Mesodermal cell (in vitro differentiated cells): Measurements from ENCODE around the gene SNX22.

Experiments
- H3K27ac ChIP-seq: 2 replicates; pipeline ENCODE4 v1.7.0; 2013; ENCODE audit warnings: mild to moderate bottlenecking, low read depth, low read length, moderate library complexity; ENCODE audit not compliant: severe bottlenecking
- H3K36me3 ChIP-seq: 2 replicates; pipeline ENCODE4 v1.7.1; 2013; ENCODE audit warnings: mild to moderate bottlenecking, low read length, moderate library complexity; ENCODE audit not compliant: control insufficient read depth, insufficient read depth
- H3K4me1 ChIP-seq: one replicate; pipeline ENCODE4 v1.7.1; 2013; ENCODE audit warnings: mild to moderate bottlenecking, low read length; ENCODE audit not compliant: insufficient read depth, control insufficient read depth, poor library complexity, severe bottlenecking
- H3K4me3 ChIP-seq: 2 replicates; pipeline ENCODE4 v1.7.0; 2013; ENCODE audit warnings: low read length, control low read depth, mild to moderate bottlenecking; ENCODE audit not compliant: insufficient read depth, poor library complexity, severe bottlenecking; ENCODE audit errors: extremely low read depth
- H3K9me3 ChIP-seq: 2 replicates; pipeline ENCODE4 v1.7.1; 2013; ENCODE audit warnings: mild to moderate bottlenecking, low read length, moderate library complexity; ENCODE audit not compliant: control insufficient read depth
- WGBS, 2 experiments: methylation state at CpG; one replicate each; pipeline ENCODE4 v1.1.5; 2013; ENCODE audit warnings: missing lambda C conversion rate in 2 of 2; ENCODE audit not compliant: insufficient coverage in 2 of 2; 5-methylcytosine and 5-hydroxymethylcytosine counted together

The SNX22 gene

DNA sequence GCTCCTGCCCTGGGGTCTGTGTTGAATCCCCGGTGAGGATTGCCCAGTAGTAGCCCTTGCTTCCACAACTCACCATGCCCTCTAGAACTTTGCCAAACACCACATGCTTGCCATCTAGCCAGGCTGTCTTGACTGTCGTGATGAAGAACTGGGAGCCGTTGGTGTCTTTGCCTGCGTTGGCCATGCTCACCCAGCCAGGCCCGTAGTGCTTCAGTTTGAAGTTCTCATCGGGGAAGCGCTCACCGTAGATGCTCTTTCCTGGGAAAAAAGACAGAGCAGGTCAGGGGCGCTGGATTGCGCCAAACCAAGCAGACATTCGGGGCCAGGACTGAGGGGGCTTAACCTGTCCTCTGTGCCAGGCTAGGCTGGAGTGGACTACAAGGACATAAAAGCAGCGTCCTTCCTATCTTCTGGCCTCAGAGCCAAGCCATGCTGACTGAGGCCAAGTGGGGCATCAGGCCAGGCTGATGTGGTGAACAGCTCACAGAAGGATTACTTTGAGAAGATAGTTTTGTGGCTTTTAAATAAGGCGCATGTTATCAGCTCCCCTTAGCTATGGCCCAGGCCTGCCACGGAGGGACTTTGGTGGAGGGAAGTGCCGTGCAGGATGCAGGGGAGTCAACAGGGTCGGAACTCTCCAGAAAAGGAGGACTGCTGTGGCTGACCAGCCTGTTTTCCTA, 5.3 kb downstream of the SNX22 start:
- Histone ChIP-seq H3K27ac (no peak overlapping the region), H3K36me3 (peaks cover 69% of the 10 kb centered on the region), H3K4me3 (no peak overlapping the region), H3K4me1 (peaks cover 21% of the 10 kb centered on the region), H3K9me3 (no peaks in the 10 kb centered on the region)
- WGBS, 2 experiments, result 95 to 97% methylated on average over 16 of the region's 16 CpGs

DNA sequence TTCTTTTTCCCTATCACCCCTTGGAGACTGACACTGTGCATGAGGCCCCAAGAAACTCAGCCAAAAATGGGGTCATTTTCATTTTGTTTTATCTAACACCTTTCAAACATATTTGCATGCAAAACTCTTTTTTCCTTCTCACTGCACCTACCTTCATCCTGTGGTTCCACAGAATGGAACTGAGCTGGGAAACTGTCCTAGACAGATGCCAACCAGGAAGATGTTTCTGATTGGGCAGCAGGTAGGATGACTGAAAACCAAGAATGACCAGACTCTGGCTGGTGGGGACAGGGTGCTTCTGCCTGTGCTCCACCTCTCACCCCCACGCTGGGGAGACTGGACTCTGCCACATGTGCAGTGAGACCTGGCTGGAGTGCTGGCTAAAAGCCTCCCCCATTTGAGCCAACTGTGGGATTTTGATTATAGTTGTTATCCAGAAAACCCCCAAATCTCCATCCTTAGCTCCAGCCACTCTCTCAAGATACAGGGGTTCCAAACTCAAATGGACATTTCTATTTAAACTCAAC, 6.1 kb downstream of the SNX22 start:
- 100% methylated on average over 1 of the region's 1 CpG; no CpG with 5 or more reads in 1 of the 2 experiments for WGBS, 2 experiments
- Histone ChIP-seq H3K4me1 (peaks cover 21% of the 10 kb centered on the region), H3K27ac (no peak overlapping the region)

DNA sequence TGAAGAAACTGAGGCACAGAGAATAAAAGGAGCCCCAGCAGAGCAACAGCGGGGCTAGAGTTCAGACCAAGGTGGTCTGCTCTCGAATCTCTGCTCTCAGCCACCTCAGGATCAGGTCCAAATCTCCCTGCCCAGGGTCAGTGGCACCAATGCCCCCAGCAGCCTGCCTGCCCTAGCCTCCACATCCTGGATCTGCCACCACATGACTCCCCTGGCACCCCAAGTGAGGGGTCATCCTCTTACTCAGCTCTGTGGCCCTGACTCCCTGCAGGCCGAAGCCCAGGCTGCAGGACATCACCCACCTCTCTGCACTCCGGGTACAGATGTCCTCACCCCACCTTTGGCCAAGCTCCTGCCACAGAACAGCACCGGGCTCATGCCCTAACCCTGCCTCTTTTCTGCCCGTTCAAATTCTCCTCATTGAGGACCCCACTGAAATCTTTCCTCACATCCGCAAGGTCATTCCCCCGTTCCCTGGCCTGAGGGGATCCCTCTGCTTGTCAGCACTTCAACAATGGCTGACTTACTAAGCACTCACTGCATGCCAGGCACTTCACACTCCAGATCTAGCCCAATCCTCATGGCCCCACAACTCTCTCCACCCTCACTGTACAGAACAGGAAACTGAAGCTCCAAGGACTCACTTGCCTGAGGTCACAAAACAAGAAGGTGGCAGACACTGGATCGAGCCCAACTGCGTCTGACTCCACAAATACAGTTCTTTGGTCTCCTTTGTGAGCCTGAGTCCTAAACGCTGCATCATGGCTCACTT, 7.0 kb downstream of the SNX22 start:
- H3K36me3 ChIP-seq, result peaks cover 72% of the 10 kb centered on the region

More for the DNA sequence above, 6.1 kb downstream of the SNX22 start:
- Histone ChIP-seq H3K36me3 (peaks cover 72% of the 10 kb centered on the region), H3K9me3 (no peaks in the 10 kb centered on the region), H3K4me3 (no peak overlapping the region)

DNA sequence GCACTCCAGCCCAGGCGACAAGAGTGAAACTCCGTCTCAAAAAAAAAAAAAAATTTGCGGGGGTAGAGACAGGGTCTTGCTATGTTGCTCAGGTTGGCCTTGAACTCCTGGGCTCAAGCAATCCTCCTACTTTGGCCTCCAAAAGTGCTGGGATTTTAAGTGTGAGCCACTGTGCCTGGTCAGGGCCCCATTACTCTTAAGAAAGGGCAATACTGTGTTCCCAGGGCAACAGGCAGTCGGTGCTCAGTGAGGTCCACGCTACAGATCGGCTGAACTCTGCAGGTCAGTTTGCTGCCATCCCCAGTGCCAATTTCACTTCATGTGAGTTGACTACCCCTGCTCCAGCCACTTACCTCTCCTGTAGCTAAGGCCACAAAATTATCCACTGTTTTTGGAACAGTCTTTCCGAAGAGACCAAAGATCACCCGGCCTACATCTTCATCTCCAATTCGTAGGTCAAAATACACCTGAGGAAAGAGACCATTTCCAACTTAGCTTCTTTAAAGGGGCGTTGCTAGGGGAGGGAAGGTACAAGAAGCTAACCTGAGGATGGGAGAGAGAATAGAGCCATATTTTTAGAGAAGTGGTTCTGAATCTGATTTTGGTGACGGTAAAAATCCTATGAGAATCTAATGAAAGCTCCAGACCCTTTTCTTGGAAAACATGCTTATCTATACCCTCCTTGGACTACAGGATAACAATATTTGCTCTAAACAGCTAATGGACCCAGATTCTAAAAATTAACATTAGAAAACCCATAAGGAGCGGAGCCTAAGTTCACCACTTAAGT, 10.4 kb downstream of the SNX22 start:
- H3K4me3 ChIP-seq, result peak overlapping the region; percentile 80
- H3K27ac ChIP-seq, result peak overlapping the region; percentile 91
- H3K36me3 ChIP-seq, result peaks cover 52% of the 10 kb centered on the region
- H3K9me3 ChIP-seq, result no peaks in the 10 kb centered on the region
- WGBS, 2 experiments, result 79 to 88% methylated on average over 6 to 7 of the region's 12 CpGs
- H3K4me1 ChIP-seq, result peaks cover 20% of the 10 kb centered on the region

More for the DNA sequence above, 7.0 kb downstream of the SNX22 start:
- 91 to 93% methylated on average over 11 of the region's 11 CpGs for WGBS, 2 experiments
- H3K4me1 ChIP-seq, result peaks cover 16% of the 10 kb centered on the region
- no peak overlapping the region for H3K27ac ChIP-seq
- H3K4me3 ChIP-seq, result no peak overlapping the region
- H3K9me3 ChIP-seq, result no peaks in the 10 kb centered on the region

DNA sequence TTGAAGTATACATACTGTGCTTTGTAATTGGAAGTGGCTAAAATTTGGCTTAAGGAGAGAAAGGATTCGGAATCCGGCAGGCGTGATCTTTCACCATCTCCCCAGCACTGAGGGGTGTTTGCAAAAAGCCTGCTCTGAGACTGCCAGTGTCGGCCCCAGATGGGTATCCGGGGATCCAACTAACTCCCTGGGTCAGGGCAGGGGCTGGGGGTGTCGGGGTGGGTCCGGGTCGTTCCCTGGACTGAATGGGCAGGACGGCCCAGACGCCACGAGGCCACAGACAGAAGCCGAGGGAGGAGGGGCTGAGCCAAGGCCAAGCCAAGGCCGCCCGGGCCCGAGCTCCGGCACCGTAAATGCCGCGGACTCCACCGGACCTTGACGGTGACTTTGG, 10.9 kb downstream of the SNX22 start:
- Histone ChIP-seq H3K27ac (peak overlapping the region; percentile 91), H3K4me1 (peaks cover 20% of the 10 kb centered on the region), H3K4me3 (peak overlapping the region; percentile 80), H3K9me3 (no peaks in the 10 kb centered on the region), H3K36me3 (peaks cover 46% of the 10 kb centered on the region)
- 1 to 3% methylated on average over 18 to 20 of the region's 21 CpGs for WGBS, 2 experiments

GRCh38 chr15:64162869-64163658, 11.5 kb downstream of the SNX22 start, which contains the start of gene PPIB:
Gene PPIB (minus strand): TSS chr15:64163022. CDS start chr15:64162986, 36 bp downstream.
- Histone ChIP-seq H3K4me3 (peak within 1 kb of the TSS; percentile 80), H3K4me1 (peaks cover 20% of the 10 kb centered on the region), H3K27ac (peak within 1 kb of the TSS; percentile 91), H3K9me3 (no peaks in the 10 kb centered on the region), H3K36me3 (peaks cover 40% of the 10 kb centered on the region)
- WGBS, 2 experiments, result 2% methylated on average over 45 to 52 of the region's 69 CpGs

DNA sequence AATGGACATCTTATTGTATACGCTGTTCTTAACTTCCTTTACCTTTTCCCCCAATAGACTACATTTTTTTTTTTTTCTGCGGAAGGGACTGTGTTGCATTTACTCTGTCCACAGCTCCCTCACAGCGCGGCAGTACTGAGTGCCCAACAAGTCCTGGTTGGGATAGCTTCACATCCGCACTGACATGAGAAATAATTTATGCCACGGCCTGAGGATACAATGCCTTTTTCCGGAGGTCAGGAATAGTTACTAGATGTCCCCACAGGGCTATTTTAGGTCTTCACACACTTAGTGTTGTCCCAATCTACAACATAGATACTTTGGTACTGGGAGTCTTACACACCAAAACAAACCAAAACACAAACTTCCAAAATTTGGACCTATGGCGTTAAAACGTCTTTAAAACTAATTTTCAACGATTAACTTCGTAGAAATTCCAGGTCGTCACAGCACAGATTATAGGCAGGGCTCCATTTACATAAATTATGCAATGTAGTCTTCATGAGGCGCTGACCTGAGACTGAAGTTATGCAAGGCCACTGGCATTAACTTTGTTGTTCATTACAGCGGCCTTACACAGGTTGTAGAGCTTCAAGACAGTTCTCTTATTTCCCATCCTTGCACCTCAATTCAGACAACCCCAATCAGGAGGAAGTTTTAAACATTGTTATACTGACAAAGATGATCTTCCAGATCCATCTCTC, 12.3 kb downstream of the SNX22 start:
- Histone ChIP-seq H3K4me1 (peaks cover 20% of the 10 kb centered on the region), H3K27ac (peak overlapping the region; percentile 62), H3K9me3 (no peaks in the 10 kb centered on the region), H3K36me3 (peaks cover 32% of the 10 kb centered on the region), H3K4me3 (peak overlapping the region; percentile 80)
- WGBS, 2 experiments, result 72 to 76% methylated on average over 10 to 11 of the region's 14 CpGs

DNA sequence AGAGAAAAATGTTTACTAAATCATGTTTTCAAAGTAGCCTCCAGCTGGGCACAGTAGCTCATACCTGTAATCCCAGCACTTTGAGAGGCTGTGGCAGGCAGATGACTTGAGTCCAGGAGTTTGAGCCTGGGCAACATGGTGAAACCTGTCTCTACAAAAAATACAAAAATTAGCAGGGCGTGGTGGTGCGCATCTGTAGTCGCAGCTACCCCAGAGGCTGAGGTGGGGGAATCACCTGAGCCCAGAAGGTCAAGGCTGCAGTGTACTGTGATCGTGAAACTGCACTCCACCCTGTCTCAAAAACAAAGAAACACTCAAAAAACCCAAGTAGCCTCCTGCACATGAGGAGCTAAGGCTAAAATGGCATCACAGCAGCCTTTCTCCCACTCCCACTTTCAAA, 12.9 kb downstream of the SNX22 start:
- no peak overlapping the region for H3K4me3 ChIP-seq
- no peak overlapping the region for H3K27ac ChIP-seq
- H3K9me3 ChIP-seq, result no peaks in the 10 kb centered on the region
- peaks cover 30% of the 10 kb centered on the region for H3K36me3 ChIP-seq
- WGBS, 2 experiments, result 100% methylated on average over 3 to 4 of the region's 4 CpGs
- peaks cover 18% of the 10 kb centered on the region for H3K4me1 ChIP-seq

- peaks cover 10% of the 10 kb centered on the region for H3K4me1 ChIP-seq
- H3K36me3 ChIP-seq, result peaks cover 30% of the 10 kb centered on the region
- no peak overlapping the region for H3K4me3 ChIP-seq
- H3K9me3 ChIP-seq, result no peaks in the 10 kb centered on the region
- WGBS, 2 experiments, result 100% methylated on average over 1 of the region's 5 CpGs; no CpG with 5 or more reads in 1 of the 2 experiments
- H3K27ac ChIP-seq, result no peak overlapping the region
Measured at GRCh38 chr15:64166102-64166890, 14.8 kb downstream of the SNX22 start.
